Measurements from ENCODE around the gene MORN1.

Gene MORN1

GRCh38 chr1:2320760-2321667 is 70.3 kb downstream of the MORN1 start:
- DNase-seq (ENCODE audit: low read depth in 2 of 2) = no peak

DNA sequence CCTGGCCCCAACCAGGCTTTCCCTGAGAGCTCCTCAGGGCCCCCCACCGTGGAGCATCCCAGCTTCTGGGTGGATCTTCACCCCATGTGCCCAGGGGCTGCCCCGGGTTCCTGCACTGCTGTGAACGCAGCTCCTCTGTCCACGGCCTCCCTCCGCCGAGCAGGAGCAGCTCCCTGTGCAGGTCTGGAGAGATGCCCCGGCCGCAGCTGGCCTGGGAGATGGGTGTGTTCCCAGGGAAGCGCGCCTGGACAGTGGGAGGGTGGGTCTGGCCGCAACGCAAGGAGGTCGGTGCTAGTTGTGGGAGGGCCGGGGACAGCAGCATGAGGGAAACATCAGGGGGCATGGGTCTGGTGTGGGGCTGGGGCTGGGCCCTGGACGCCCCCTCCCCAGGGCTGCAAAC is 71.3 kb downstream of the MORN1 start:
- DNase-seq (ENCODE audit: low read depth in 2 of 2) = no peak

GRCh38 chr1:2319291-2319690 is 72.1 kb downstream of the MORN1 start:
- no peak for DNase-seq (ENCODE audit: low read depth in 2 of 2)

DNA sequence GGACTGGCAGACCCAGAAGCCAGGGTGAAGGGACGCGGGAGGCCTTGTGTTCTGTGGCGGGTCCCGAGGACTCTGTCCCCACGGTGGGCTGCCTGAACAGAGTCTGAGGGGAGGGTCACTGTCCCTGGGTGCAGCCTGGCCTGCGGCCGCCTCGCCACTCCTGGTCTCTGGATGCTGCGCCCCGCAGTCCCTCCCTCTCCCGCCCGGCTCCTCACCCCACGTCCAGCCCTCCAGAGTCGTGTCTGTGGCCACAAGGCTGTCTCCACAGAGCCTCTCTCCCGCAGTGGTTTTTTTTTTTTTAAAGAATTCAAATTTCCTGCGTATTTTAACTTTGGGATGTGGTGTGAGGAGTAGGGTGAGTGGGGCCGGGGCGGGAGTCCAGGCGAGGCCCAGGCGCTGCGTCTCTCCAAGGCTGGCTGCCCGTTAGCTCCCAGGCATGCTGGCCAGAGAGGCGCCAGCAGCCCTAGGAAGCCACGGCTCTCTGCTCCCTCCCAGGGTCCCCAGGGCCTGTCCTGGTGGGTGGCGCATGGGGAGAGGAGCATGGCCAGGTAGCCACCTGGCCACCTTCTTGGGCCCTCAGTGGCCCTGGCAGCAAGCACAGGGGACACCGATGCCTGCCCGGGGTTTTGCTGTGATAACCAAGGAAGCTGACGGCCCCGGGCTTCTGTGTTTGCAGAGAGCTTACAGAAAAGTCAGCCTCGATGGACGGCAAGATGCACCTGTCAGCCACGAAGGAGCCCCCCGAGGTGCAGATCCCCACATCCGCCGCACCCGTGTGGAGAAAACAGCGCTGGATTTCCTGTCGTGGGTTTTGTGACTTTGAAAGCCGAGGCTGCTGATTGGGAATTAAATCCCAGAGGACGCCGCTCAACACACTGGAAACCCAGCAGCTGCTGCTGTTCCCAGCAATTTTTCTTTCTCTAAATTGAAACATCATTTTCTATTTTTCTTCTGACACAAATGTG is 72.8 kb downstream of the MORN1 start:
- DNase-seq (ENCODE audit: low read depth in 2 of 2) = no peak

DNA sequence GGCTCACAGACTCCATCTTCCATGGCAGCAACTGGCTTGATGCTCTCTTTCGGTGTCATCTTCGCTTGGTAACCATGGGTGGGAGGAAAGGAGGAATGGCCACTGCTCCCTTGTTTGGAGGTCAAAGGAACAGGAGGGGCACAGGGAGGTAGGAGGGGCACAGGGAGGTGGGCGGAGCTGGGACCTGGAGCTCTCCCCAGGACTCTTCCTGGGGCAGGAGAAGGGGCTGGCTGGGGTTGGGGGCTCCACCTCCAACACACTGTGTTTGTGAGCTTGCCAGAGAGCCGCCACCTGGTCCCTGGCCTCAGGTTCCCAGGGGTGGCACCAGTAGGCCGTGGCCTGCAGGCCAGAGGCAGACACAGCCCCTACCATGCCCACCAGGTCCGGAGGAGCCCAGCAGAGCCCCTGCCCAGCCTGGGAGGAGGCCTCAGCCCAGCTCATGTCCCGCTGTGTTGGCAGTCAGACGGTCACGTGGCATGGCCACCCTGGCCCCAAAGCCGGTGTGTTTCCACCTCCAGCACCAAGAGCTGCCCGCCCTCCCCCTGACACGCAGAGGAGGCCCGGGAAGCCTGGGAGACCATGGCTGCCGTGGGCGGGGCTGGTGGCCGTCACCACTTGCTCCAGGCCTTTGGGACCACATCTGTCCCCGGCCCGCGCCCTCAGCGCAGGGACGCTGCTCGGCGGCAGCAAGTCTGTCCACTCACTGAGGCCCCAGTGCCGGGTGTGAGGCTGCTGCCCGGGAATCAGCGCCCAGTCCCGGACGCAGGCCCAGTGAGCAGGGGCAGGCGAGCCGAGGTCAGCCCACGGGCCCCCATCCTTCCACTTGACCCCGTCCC is 73.9 kb downstream of the MORN1 start:
- no peak for DNase-seq (ENCODE audit: low read depth in 2 of 2)

DNA sequence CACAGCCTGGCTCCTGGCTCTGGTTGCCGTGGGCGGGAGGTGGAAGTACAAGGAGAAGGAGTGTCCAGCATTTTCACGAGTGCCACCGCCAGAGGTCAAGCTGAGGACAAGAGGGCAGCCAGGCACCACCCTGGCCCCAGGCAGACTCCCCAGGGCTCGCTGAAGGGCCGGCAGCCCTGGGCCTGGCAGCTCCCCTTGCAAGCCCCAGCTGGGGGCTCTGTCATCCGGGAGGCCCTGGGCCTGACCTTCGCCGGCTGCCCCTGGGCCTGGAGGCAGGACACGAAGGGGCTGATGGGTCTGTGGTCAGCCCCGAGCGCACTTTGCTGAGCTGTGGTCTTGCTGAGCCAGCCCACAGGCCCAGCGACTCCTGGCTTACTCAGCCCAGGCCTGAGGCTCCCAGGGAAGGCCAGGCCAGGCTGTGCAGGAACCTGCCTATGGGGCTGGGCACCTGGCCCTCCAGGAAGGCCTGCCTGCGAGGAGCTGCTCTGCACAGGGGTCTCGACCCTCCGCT is 74.8 kb downstream of the MORN1 start:
- no peak for DNase-seq (ENCODE audit: low read depth in 2 of 2)

- no peak for DNase-seq (ENCODE audit: low read depth in 2 of 2)
These were observed 75.5 kb downstream of the MORN1 start for GRCh38 chr1:2315674-2316450.

- DNase-seq (ENCODE audit: low read depth in 2 of 2) = peak; percentile 27 to 35
These were observed 76.3 kb downstream of the MORN1 start for GRCh38 chr1:2314803-2315673.

DNA sequence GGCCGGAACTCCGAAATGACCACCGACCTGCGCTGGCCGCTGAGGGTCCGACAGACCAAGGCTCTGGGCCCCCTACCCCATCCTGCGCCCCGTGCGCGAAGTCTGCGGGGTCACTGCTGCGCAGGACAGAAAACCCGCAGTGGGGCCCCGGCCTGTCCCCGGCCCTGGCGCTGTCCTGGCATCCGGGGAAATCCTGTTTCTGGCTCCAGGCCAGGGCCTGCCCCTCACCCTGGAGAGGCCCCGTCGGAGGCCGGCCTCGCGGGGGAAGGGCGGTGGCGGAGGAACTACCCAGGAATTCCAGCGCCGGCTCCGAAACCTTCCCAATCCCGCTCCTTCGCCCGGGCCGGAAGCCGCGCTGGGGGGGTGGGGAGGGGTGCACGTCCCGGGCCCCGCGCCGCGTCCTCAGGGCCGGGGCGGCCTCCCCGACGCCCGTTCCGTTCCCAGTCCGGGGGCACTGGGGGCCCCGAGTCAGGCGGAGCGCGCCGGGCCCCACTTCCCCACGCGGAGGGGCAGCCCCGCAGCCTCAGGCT is 77.0 kb downstream of the MORN1 start:
- no peak for DNase-seq (ENCODE audit: low read depth in 2 of 2)

GRCh38 chr1:2313651-2314261 is 77.6 kb downstream of the MORN1 start:
- no peak for DNase-seq (ENCODE audit: low read depth in 2 of 2)

DNA sequence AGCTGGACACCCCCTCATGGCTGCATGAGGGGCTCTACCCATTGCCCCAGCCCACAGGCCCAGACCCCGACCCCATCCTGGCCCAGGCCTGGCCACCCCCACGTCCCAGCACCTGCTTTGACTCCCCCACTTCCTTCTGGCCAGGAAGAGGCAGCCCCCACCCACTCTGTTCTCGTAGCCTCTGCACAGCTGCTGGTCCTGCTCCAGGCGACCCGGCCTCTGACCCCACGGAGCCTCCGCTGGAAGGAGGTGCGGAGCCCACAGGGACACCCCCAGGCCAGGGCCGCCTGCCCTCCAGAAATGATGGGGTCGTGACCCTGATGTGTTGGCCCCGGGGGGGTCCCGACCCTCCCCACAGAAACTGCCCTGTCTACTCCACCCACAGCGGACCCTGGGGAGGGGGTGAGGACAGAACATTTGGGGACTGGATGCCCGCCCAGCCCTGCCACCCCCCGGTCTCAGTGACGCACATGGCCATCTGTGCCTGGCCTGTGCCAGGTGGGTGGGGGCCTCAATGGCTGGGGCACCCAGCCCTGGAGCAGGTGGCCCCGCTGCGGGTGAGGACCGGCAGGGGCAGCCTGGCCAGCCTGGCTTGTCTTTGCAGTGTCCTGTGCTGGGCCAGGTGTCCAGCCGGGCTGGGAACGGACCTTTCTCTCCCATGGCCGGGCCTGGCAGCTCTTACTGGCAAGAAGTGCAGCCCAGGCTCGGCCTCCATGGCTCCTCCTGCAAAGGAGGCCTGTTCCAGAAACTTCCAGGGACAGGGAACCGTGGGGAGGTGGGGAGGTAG is 78.6 kb downstream of the MORN1 start:
- no peak for DNase-seq (ENCODE audit: low read depth in 2 of 2)

- DNase-seq (ENCODE audit: low read depth in 2 of 2) = no peak
These were observed 79.2 kb downstream of the MORN1 start for GRCh38 chr1:2312160-2312514.

GRCh38 chr1:2311184-2312032 is 79.9 kb downstream of the MORN1 start:
- peak; percentile 34 to 36 for DNase-seq (ENCODE audit: low read depth in 2 of 2)

GRCh38 chr1:2310332-2311183 is 80.8 kb downstream of the MORN1 start:
- DNase-seq (ENCODE audit: low read depth in 2 of 2) = no peak

GRCh38 chr1:2308844-2309243 is 82.5 kb downstream of the MORN1 start:
- DNase-seq (ENCODE audit: low read depth in 2 of 2) = no peak

DNA sequence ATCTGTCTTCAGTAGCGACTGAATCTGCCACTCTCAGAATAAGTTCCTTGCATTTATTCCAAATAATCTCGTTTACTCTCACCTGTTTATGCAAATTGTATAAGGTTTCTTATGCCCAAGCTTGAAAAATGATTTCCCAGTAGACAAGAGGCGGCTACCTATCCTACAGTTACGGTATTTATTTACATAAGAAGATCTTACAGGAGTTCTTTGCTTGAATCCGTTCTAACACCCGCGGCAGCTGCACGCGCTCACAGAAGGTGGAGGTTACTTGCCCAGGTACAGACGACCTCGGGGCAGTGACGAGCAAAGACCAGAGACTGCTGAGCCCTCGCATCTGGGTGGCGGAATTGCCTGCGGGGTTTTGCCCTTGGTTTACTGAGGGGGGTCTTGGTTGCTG is 83.4 kb downstream of the MORN1 start:
- no peak for DNase-seq (ENCODE audit: low read depth in 2 of 2)
